Transverse colon (tissue), 4 donors: Measurements from ENCODE around the gene ACVR2B. TPM values are rescaled to one million over a fixed set of nuclear protein-coding genes. Genes with fewer than 3 reads are reported as not detected.

Source experiments
- DNase-seq: peaks from one replicate; pipeline ENCODE4 v3.0.0-alpha.2; 2019
- H3K27ac ChIP-seq, 4 donors: fragments of 200-600 bp; sonication (generic); 2 replicates each; pipeline ENCODE4 v1.5.1; 2016 to 2018; ENCODE audit warnings: inconsistent platforms in 4 of 4
- H3K27me3 ChIP-seq: fragments of 200-600 bp; sonication (generic); 2 replicates; pipeline ENCODE4 v1.5.1; 2017; ENCODE audit warnings: inconsistent platforms
- H3K36me3 ChIP-seq, 4 donors: fragments of 200-600 bp; sonication (generic); 2 replicates each; pipeline ENCODE4 v1.5.1; 2017 to 2019; ENCODE audit warnings: inconsistent platforms in 4 of 4
- H3K4me1 ChIP-seq, 4 donors: fragments of 200-600 bp; sonication (generic); 2 replicates each; pipeline ENCODE4 v1.5.1; 2017 to 2020; ENCODE audit warnings: inconsistent platforms in 4 of 4
- H3K4me3 ChIP-seq, 4 donors: fragments of 200-600 bp; sonication (generic); 1 replicate in 1 of 4; 2 replicates in 3 of 4; pipeline versions ENCODE4 v1.5.1 to v1.6.1; 2017 to 2019; ENCODE audit warnings: inconsistent platforms in 4 of 4
- H3K9me3 ChIP-seq, 2 donors: fragments of 200-600 bp; sonication (generic); 2 replicates each; pipeline ENCODE4 v1.5.1; 2017 to 2019; ENCODE audit warnings: inconsistent platforms in 2 of 2
- EP300 ChIP-seq: sonication (generic); formaldehyde crosslinking; IDR thresholded peaks from one replicate; pipeline ENCODE4 v1.6.1; 2017; ENCODE audit warnings: antibody characterized with exemption, low read depth
- POLR2A ChIP-seq: fragments of 450-650 bp; IDR thresholded peaks from one replicate; pipeline ENCODE4 v1.6.1; 2016; ENCODE audit warnings: antibody characterized with exemption, mild to moderate bottlenecking, moderate library complexity
- POLR2AphosphoS5 ChIP-seq, 3 donors: sonication (generic); formaldehyde crosslinking; IDR thresholded peaks; one replicate each; pipeline ENCODE4 v1.6.1; 2016; ENCODE audit warnings: antibody characterized with exemption in 3 of 3
- WGBS, 2 donors: methylation state at CpG; one replicate each; pipeline ENCODE4 v1.1.5; 2018; ENCODE audit warnings: low coverage in 1 of 2; 5-methylcytosine and 5-hydroxymethylcytosine counted together
- in situ Hi-C, 4 donors: fragments of 200-750 bp; cut with MboI; loops; one replicate each; pipeline versions ENCODE4 v1.15.0 to v1.15.1; 2017; ENCODE audit warnings: low sequenced_read_pairs in 3 of 4, low pct_ligation_motif_present in 1 of 4, low pct_unique_long_range_greater_than_20kb in 1 of 4
- intact Hi-C: fragments of 100-400 bp; cut with DNase I; formaldehyde crosslinking; loops from one replicate; pipeline ENCODE4 v1.15.1; 2023; ENCODE audit warnings: low total_unique reads
- total RNA-seq, 4 donors: library from RNA; depleted of rRNA; stranded (reverse); fragments of >200 nt; gene quantifications; one replicate each; pipeline ENCODE4 v1.1.0, GENCODE V29; 2016
- TF ChIP-seq, protein P1 (sequence below), 5 experiments: fragments of 200-600 bp in 3 of 5; fragments of 450-650 bp in 2 of 5; sonication (generic) in 3 of 5; IDR thresholded peaks; 1 replicate in 2 of 5; 2 replicates in 3 of 5; pipeline ENCODE4 v1.5.1; 2016 to 2017; ENCODE audit warnings: antibody characterized with exemption in 5 of 5, inconsistent platforms in 3 of 5, mild to moderate bottlenecking in 2 of 5, moderate library complexity in 1 of 5

ACVR2B gene
- total RNA-seq, 4 donors from 2014 or later: 5.9 to 12.3 (median 8.7) TPM

DNA sequence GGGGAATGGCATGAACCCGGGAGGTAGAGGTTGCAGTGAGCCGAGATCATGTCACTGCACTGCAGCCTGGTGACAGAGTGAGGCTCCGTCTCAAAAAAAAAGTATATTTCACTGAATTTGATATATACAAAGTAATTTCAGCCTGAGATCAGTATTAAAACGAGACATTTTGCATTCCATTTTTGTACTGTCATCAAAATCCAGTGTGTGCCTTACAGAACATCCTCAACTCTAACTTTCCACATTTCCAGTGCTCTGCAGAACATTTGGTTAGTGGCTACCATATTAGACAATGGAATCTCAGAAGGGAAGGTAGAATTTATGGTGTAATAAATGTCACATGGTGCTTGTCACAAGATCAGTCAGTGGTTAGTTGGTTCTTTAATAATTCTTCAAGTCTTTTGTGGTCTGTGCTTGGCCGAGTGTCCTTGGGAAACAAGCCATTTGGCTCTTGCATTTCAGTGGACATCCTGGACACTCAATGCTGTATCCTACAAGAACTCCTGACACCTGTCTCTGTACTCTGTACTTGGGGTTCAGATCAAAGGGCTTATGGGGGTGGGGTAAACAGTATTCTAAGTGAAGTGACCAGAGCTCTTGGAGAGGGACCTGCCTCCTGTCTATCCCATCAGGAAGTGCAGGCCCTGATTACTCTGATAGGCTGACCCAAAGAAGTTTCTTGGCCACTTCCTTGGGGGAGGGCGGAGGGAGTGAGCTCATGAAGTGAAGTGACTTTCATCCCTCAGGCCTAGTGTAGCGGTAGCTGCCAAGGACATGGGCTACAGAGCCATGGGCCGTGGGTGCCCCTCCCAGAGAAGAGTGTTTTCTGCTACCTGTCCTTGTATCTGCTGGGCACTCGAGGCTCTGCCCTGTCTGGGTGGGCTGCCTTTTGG lies 3.7 kb downstream of the ACVR2B start:
- no peak overlapping the region for H3K4me3 ChIP-seq
- 60 to 84% methylated on average over 5 to 9 of the region's 9 CpGs for WGBS, 2 donors
- no peaks in the 10 kb centered on the region for H3K27me3 ChIP-seq
- intact Hi-C loops: no loop called here
- H3K4me1 ChIP-seq: peaks cover 23 to 69% (median 44%) of the 10 kb centered on the region in 4 donors
- TF ChIP-seq POLR2AphosphoS5 (IDR thresholded peaks at IDR 0.05) (no peak), EP300 (no peak)
- TF ChIP-seq, protein P1, sequence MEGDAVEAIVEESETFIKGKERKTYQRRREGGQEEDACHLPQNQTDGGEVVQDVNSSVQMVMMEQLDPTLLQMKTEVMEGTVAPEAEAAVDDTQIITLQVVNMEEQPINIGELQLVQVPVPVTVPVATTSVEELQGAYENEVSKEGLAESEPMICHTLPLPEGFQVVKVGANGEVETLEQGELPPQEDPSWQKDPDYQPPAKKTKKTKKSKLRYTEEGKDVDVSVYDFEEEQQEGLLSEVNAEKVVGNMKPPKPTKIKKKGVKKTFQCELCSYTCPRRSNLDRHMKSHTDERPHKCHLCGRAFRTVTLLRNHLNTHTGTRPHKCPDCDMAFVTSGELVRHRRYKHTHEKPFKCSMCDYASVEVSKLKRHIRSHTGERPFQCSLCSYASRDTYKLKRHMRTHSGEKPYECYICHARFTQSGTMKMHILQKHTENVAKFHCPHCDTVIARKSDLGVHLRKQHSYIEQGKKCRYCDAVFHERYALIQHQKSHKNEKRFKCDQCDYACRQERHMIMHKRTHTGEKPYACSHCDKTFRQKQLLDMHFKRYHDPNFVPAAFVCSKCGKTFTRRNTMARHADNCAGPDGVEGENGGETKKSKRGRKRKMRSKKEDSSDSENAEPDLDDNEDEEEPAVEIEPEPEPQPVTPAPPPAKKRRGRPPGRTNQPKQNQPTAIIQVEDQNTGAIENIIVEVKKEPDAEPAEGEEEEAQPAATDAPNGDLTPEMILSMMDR (IDR thresholded peaks at IDR 0.05): peak in 2 of 5 experiments; percentile 8 to 10
- DNase-seq: no peak
- H3K27ac ChIP-seq: peak overlapping the region in 1 of 4 donors; percentile 1
- no peaks in the 10 kb centered on the region for H3K9me3 ChIP-seq
- in situ Hi-C loops: loop anchor here in 1 of 4 donors (25.0 kb wide), 1 partner anchor 320 kb away; the partner anchor contains the start of genes ACAA1 and MYD88
- no peaks in the 10 kb centered on the region for H3K36me3 ChIP-seq

DNA sequence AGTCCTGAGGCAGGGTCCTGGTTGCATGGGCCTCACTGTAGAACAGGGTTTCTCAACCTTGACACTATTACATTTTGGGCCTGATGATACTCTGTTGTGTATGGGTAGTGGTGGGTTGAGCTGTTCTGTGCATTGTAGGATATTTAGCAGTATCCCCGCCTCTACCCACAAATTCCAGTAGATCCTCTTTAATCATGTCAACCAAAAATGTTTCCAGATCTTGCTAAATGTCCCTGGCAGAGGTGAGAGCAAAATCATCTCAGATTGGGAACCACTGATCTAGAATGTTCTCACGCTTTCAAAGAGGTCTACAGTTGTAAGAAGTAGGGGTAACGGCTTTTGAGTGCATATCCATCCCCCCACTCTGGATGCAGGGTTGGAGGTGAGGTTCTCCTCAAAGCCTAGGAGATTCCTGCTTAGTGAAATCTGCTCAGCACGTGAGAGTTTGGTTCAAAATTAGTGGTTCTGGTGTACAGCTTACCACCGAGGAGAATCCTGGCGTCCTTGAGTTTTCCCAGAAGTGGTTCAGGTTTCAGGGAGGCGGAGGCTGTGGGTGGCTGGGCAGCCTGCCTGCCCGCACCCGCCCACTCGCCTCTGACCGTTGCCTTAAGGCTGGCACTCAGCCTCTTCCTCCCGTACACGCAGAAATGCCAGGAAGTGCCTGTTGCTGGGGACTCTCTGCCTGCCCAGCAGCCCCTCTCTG lies 5.3 kb downstream of the ACVR2B start:
- TF ChIP-seq POLR2A (peak; percentile 43), POLR2AphosphoS5 (IDR thresholded peaks at IDR 0.05) (peak; percentile 32 to 65 (median 43)), EP300 (no peak)
- TF ChIP-seq, protein P1 (IDR thresholded peaks at IDR 0.05): no peak
- in situ Hi-C loops: loop anchor here in 1 of 4 donors (25.0 kb wide), 1 partner anchor 322 kb away; the partner anchor contains the start of genes ACAA1 and MYD88
- WGBS, 2 donors: 49 to 50% methylated on average over 4 to 13 of the region's 13 CpGs
- H3K36me3 ChIP-seq: no peaks in the 10 kb centered on the region
- peak overlapping the region in 3 of 4 donors; percentile 26 to 43 (median 33) for H3K4me3 ChIP-seq
- no peaks in the 10 kb centered on the region for H3K9me3 ChIP-seq
- peak; percentile 71 for DNase-seq
- no peaks in the 10 kb centered on the region for H3K27me3 ChIP-seq
- H3K4me1 ChIP-seq: peaks cover 23 to 62% (median 41%) of the 10 kb centered on the region in 4 donors
- H3K27ac ChIP-seq: peak overlapping the region; percentile 69 to 81 (median 76)
- intact Hi-C loops: no loop called here

DNA sequence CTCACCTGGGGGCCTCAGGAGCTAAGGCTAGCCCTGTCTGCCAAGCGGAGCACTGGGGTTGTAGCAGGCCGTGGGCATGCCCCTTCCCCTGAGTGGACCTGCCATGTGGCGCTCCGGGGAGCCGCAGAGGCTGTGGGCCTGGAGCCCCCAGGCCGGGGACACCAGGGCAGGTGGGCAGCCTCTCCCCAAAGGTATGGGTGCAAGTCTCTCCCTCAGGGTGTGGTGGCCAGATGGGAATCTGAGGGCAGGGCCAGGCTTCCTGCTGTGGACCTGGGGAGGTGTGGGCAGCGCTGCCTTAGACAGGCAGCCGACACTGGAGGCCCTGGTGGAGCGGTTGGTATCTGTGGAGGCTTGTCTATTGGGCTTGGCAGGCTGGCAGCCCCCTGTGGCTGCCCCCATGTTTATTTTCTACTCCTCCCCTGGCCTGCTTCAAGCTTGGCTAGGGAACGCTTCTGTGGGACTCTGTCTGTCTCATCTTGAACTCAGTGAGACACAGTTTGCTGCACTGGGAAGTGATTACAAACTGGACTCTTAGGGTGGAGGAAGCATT lies 5.9 kb downstream of the ACVR2B start:
- no peaks in the 10 kb centered on the region for H3K9me3 ChIP-seq
- H3K4me1 ChIP-seq: peaks cover 23 to 62% (median 40%) of the 10 kb centered on the region in 4 donors
- no peak for DNase-seq
- in situ Hi-C loops (loop anchor here in 1 of 4 donors (25.0 kb wide), 1 partner anchor 322 kb away; the partner anchor contains the start of genes ACAA1 and MYD88), intact Hi-C loops (no loop called here)
- TF ChIP-seq POLR2AphosphoS5 (IDR thresholded peaks at IDR 0.05): no peak
- TF ChIP-seq POLR2A: no peak
- no peak for TF ChIP-seq EP300
- TF ChIP-seq, protein P1 (IDR thresholded peaks at IDR 0.05): no peak
- peak overlapping the region; percentile 69 to 81 (median 76) for H3K27ac ChIP-seq
- WGBS, 2 donors: 77% methylated on average over 5 of the region's 10 CpGs; no CpG with 5 or more reads in 1 of the 2 donors
- peak overlapping the region in 3 of 4 donors; percentile 26 to 43 (median 33) for H3K4me3 ChIP-seq
- H3K27me3 ChIP-seq: no peaks in the 10 kb centered on the region
- no peaks in the 10 kb centered on the region for H3K36me3 ChIP-seq
